GM11168 (cell line): ENCODE data around the gene NIM1K.
"Not testable (repeated sequence)": the region's sequence is repeated elsewhere in the genome, so short reads cannot be mapped to it uniquely, and the experiment has no call there.

ENCODE experiments used
- in situ Hi-C: fragments of 300-500 bp; cut with MboI; formaldehyde crosslinking; loops from one replicate; pipeline ENCODE4 v1.12.0; 2022; ENCODE audit warnings: low sequenced_read_pairs; ENCODE audit not compliant: unreplicated experiment

The NIM1K gene

DNA sequence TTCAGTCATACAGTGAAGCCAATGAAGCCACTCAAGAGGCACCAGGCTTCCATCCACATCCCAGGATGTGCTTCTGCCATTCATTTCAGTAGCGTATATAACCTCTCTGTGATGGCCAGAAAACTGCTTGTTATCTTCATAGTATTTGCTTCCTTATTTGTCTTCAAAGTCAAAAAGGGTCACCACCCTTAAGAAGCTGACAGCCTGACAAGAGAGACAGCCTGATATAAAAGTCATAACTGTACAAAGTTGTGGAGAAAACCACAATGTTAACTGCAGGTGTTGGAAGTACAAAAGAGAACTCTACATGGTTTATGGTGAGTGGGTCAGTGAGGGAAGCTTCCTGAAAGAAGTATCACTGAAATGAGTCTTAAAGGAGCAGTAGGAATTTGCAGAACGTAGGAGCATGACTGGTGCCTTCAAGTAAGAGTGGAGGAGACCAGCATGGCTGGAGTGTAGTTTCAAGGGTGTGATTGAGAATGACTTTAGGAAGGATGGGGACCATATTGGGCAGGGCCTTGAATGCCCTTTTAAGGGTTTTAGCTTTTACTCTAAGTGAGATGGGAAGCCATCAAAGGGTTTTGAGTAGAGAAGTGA, 33.7 kb downstream of the NIM1K start:
- in situ Hi-C loops = loop anchor here (10.0 kb wide), 1 partner anchor 159 kb away; no protein-coding TSS in a partner anchor

DNA sequence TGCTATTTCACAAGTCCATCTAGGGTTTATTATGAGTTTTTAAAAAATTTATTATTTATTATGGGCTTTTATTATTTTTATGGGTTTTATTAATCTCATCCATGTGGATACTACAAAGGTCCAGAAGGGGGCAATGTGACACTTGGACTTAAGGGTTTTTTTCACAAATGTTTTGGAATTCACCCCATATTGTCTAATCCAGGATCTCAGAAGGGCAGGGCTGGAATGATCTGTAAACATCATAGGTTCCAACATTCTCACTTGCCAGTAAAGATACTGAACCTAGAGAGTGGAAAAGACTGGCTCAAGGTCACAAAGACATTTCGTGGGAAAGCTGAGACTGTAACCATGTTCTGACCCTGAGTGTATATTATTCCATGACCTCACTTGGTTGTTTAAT, 35.6 kb downstream of the NIM1K start:
- in situ Hi-C loops = loop anchor here (10.0 kb wide), 1 partner anchor 157 kb away; no protein-coding TSS in a partner anchor

DNA sequence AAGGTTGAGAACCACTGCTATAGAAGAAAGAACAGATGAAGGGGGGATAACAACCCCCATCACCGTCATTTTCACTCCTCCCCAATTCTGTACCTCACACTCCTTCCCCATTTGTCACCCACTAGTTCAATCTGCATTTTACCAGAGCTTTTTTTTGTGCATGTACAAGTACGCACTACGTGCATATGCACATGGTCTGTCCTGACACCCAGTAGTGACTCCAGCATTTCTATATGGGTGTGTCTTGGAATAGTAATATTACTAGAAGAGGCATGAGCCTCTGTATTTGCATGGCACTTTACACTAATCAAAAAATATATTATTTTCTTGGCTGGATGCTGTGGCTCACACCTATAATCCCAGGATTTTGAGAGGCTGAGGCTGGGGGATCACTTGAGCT, 38.7 kb downstream of the NIM1K start:
- in situ Hi-C loops = no loop called here

DNA sequence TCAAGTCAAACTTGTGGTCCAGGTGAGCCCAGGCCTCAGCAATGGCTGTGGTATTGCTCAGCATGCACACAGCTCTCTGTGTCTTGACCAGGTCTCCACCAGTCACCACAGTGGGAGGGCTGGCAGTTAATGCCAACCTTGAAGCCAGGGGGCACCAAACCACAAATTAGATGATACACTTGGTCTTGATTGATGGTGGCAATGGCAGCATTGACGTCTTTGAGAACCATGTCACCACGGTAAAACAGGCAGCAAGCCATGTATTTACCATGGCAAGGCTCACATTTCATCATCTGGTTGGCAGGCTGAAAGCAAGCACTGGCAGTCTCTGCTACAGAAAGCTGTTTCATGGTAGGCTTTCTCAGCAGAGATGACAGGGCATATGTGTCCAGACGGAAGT, 40.0 kb downstream of the NIM1K start:
- in situ Hi-C loops = no loop called here

DNA sequence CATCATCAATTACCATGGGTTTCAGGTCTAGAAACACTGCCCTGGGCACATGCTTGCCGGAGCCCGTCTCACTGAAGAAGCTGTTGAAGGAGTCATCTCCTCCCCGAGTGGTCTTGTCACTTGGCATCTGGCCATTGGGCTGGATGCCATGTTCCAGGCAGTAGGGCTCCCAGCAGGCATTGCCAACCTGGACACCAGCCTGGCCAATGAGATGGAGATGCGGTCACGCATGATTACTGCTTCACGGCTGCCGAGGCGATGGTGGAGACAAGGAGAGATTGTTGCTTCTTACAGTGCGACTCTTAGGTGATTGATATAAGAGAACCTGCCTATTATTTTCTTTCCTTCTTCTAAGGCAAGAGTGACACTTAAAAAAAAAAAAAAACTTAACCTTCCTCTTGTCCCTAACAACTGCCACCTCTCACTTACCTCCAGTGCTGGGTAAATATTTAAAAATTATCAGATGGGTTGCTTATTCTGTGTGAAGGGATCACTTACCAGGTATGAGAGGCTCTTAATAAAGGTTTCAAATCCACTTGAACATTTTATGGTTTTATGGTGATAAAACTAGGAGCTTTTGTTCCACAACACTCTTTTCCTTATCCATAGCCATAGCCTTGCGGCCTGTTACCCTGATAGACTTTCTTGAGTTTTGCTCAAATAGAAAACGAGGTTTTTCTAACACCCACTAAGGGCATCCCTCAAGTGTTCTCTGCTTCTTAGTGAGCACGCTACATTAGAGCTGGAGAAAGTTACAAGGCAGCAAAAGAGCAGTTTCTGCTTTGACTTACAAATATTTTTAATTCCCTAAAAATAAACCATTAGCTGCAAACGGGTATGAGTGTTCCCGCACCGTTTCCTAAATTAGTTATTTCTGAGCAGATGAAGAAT, 41.2 kb downstream of the NIM1K start:
- in situ Hi-C loops = no loop called here

DNA sequence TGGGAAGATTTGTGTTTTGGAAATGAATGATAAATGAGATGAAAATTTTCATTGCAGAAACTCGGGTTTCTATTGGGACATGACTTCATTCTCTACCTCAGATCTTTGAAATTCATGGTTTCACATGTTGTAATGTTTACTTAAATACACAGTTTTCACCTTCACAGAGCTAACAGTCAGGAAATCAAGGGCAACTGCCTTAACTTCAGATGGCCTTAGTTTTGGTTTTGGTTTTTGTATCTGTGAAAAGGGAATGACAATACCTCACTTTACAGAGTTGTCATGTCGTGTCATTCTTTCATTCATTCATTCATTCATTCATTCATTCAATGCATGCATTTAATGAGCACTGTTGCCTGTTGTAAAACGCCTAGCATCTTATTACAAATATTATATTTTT, 41.9 kb downstream of the NIM1K start:
- in situ Hi-C loops = no loop called here

DNA sequence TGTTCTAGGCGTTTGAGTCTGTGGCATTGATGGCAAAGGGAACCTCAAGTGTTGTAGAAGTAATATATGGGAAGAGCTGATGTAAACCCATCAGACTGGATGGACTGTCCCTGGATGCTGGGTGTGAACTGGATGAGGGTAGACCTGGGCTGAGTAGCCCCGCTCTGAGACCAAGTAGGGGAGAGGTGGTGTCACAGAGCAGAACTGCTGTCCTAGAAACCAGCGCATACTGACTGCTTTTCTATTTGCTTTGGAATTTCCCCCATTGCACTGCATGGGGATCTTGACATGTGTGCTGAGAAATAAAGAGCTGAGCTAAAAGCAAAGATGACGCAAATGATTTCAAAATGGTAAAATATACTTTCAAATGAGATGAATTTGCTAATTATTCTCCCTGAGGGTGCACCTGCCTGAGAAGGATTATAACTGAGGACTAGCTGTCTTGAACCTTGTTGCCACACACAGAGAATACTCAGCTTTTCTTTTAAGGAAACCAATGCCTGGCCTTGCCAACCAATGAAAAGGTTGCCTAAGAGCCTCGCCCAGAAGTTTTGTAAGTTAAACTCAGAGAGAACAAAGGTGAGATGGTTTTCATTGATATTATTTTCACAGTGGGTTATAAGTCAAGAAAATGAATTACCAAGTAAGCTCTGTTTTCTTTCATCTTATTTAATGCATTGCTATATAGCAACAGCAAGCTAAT, 44.8 kb downstream of the NIM1K start:
- in situ Hi-C loops = no loop called here

DNA sequence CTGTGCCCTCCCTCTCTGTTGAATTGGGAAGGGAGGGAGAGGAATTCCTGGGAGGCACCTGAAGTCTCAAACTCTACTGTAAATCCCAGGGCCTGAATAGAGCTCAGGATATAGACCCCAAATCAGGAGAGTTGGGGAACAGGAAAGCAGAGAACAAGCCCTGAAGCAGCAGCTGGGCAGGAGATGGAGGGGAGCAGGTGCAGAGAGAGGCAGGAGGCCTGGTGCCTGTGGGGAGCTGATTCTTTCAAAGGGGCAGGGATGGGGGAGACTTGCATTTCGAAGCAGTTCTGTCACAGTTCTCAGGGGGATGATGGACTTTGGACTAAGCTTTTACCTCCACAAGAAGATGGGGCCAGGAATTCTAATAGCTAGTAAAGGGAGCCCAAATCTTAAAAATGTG, 50.2 kb downstream of the NIM1K start:
- in situ Hi-C loops = no loop called here

DNA sequence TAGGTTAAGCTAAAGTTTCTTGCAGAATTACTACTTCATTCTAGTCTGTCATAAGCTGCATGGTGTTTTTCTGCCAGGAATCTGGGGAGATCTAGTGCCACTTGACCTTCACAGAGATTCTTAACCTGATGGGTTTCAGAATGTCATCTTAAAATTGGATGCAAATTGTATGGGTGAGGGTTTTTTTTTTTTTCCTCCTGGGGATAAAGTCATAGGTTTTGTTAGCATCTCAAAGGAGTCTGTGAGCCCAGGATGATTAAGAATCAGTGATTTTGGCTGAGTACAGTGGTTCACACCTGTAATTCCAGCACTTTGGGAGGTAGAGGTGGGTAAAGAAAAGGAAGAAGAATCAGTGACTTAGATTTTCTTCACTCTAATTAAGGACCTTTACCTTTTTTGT, 51.2 kb downstream of the NIM1K start:
- in situ Hi-C loops = no loop called here

DNA sequence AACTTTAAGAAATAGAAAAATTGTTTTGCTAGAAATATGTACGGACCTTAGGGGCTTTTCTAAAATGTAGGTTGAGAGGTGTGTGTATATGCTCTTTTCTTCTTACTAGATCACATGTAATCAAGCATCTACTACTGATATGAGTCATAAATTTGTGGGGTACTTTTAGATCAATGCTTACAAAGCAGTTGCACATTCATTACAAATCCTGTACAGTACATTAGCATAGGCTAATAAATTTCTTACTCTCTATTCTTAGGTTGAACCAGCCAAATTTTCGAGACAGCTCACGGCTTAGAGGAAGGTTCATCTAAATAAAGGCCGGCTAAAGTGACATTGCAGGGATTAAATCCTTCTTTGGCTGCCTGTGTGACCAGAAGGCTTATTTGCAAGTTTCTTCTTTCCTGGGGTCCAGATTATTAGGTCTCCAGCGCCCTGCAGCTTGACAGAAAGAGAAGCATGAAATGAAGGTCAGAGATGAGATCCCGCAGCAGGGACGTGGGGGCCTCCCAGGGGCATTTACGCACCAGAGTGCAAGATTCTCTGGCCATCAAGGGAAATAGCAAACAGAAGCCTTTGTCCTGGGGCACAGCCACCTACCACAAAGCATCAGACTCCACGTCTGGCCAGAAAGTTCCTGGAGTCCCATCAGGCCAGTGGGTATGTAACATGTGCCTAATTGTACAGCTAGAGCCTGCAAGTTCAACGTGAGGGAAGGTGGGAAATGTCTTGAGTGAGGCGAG, 53.0 kb downstream of the NIM1K start:
- in situ Hi-C loops = no loop called here

DNA sequence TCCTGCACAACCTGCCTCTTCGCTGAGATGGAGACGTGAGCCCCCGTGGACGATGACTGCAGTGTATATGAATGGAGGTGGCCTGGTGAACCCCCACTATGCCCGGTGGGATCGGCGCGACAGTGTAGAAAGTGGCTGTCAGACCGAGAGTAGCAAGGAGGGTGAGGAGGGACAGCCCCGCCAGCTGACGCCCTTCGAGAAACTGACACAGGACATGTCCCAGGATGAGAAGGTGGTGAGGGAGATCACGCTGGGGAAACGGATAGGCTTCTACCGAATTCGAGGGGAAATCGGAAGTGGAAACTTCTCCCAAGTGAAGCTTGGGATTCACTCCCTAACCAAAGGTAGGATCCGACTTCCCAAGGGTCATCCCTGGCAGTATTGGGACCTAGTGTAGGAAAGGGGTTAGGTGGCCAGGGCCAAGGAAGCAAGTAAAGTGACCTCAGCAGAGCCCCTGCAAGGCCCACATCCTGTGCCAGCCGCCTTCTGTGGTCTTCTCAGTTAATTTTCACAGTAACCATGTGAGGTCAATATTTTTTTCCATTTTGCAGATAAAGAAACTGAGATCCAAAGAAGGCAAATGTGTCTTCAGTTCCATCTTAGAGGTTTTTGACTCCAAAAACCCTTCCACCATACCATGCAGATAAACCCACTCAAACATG, 53.8 kb downstream of the NIM1K start:
- in situ Hi-C loops = no loop called here

DNA sequence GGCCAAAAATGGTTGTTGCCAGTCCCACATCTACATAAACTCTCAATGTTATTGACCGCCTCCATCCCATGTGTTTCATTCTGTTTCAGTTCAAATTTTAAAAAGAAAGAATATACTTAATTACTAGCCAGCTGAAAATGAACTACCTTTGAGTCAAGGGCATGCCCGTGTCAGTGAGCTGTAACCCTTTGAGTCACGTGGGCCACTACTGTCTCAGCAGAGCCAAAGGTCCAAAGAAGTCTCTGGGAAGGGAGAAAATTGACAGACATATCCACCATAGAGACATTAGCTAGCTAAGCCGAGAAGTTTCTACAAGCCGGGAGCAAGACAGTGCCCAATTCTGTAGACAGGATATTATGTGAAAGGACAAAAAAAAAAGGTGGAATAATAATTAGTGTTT, 59.7 kb downstream of the NIM1K start:
- in situ Hi-C loops = no loop called here

DNA sequence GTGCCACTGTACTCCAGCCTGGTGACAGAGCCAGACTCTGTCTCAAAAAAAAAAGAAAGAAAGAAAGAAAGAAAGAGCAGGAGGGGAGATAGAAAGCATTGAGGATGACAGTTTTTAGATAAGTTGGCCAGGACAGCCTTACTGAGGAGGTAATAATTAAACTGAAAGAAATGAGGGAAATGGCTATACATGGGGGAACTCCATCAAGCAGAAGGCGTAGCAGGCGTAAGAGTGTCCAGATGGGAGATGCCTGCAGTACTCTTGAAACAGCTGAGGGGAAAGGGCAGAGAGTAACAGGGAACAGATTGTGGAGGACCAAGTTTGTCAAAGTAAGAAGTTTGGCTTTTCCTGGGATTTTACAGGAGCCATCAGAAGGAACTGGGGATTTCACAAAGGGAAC, 63.7 kb downstream of the NIM1K start:
- in situ Hi-C loops = no loop called here

DNA sequence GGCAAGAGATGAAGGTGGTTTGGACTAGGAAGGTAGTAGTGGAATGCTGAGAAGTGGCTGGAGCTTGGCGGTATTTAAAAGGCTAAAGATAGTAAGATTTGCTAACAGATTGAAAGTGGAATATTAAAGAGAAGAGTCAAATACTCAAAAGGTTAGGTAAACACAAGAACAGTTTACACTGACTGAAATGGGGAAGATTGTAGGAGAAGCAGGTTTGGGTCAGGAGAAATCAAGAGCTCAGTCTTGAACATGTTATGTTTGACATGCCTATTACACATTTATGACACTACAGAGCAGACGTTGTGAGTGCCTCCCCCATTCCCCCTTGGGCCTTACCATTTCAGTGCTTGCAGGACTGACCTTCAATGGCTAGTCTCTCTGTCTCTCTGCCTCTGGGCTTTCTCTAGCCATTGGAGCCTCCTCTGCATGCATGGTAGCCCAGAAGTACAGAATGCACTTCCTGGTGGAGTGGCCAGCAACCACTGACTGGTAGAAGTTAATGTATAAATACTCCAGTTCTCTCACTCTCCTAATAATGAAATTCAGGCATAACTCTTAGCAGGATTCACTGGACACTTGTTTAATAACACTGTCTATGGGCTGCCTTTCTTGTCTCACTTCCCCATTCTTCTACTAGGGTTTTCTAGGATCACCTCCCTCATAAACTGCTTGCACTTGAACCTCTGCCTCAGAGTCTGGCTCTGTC, 64.4 kb downstream of the NIM1K start:
- in situ Hi-C loops = no loop called here

DNA sequence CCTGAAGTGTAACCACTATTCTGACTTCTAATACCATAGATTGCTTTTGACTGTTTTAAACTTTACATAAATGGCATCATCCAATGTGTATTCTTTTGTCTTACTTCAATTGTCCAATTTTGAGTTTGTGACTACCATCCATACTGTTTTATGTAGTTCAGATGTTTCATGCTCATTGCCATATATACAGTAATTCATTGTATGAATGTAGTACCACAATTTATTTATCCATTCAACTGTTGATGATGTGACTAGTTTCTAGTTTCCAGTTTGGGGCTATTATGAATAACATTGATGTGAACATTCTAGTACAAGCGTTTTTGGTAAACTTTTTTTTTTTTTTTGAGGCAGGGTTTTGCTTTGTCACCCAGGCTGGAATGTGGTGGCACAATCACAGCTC, 66.1 kb downstream of the NIM1K start:
- in situ Hi-C loops = no loop called here

DNA sequence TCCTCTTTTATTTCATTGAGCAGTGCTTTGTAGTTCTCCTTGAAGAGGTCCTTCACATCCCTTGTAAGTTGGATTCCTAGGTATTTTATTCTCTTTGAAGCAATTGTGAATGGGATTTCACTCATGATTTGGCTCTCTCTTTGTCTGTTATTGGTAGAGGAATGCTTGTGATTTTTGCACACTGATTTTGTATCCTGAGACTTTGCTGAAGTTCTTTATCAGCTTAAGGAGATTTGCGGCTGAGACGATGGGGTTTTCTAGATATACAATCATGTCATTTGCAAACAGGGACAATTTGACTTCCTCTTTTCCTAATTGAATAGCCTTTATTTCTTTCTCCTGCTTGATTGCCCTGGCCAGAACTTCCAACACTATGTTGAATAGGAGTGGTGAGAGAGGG, 70.2 kb downstream of the NIM1K start:
- in situ Hi-C loops = not testable (repeated sequence)

DNA sequence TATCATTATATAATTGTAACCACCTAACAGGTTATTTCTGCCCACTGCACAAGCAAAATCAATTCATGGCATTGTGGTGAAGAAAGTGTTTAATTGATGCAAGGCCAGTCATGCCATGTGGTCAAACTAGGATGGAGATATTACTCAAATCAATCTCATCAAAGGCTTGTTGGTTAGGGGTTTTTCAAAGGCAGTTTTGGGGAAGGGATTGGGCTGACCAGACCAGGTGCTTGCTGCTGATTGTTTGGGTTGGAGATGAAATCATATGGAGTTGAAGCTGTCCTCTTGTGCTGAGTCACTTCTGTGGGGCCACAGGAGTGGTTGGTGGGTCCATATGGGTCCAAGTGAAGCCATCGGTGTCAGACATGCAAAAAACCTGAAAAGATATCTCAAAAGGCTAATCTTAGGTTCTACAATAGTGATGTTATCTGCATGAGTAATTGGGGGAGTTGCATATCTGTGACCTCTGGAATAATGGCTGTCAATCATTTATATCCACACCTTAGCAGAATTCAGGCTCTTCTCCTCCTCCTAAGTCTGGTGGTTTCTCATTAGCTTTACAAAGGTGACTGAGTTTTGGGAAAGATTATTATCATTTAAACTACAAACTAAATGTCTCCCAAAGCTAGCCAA, 76.3 kb downstream of the NIM1K start:
- in situ Hi-C loops = no loop called here

DNA sequence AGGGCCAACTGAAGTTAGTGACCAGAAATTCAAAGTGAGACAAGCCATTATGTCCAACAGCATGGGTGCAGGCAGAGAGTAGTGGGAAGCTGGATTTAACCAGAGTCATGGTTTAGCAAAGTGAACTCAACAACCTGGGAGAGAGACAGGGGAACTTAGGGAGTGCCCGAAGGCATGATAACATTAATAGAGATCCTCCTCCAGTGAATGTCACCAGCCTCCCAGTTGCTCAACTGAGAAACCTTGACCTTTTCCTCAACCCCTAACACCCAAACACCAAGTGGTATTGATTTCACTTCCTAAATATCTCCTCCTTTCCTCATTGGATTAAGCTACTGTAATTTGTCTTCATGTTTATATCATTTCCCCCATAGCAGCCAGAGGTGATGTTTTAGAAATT, 78.6 kb downstream of the NIM1K start:
- in situ Hi-C loops = no loop called here

DNA sequence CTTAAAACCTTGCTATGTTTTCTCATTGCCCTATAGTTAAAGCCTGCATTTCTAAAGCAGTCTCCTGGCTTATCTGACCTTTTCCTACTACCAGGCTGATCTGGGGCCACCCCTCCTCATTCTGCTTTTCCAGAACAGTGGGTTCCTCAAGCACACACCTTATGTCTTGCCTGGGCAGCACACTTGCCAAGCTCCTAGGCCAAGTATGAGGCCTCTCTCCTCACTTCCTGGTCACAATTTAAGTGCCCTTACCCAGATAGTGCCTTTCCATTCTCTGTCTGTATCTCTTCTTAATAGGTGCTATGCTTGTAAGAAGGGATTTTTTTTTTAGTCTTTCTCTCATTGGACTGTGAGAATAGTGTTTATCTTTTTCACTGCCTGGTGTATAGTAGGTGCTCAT, 81.5 kb downstream of the NIM1K start:
- in situ Hi-C loops = no loop called here
